IMR-90 (cell line): ENCODE data around the gene CHST14. TPM values are rescaled to one million over a fixed set of nuclear protein-coding genes. Genes with fewer than 3 reads are reported as not detected.

Source experiments
- ATAC-seq: fragments of 200-7000 bp; cut with Tn5 transposase; 2 replicates; pipeline ENCODE4 v1.9.1; 2020; ENCODE audit warnings: low read depth, mild to moderate bottlenecking, moderate library complexity
- BruUV-seq: library from RNA; stranded (reverse); fragments of 400-500 nt; replicated peaks from 2 replicates; lab custom pipeline; 2021; lab: Mats Ljungman, UMichigan
- CTCF ChIA-PET: fragments of 300-600 bp; formaldehyde crosslinking; extraction: SDS; loops from one replicate; lab custom pipeline; 2021; ENCODE audit warnings: antibody characterized with exemption; lab: Yijun Ruan, JAX
- POLR2A ChIA-PET: fragments of 300-600 bp; sonication (Branson Sonifier 250); formaldehyde crosslinking; loops from one replicate; lab custom pipeline; 2022; ENCODE audit warnings: antibody characterized with exemption; ENCODE audit not compliant: unreplicated experiment; lab: Charles Lee
- DNase-seq: peaks from one replicate; pipeline ENCODE4 v3.0.0; 2013
- H2AFZ ChIP-seq: replicated peaks from 2 replicates; pipeline ENCODE3; 2013; ENCODE audit warnings: low read length, mild to moderate bottlenecking; ENCODE audit not compliant: poor library complexity
- H2AK5ac ChIP-seq: 2 replicates; pipeline ENCODE4 v1.6.1; 2013; ENCODE audit warnings: low read depth, low read length, inconsistent platforms
- H2AK9ac ChIP-seq: replicated peaks from 2 replicates; pipeline ENCODE3; 2013; ENCODE audit warnings: mild to moderate bottlenecking, low read depth, low read length, moderate library complexity; ENCODE audit not compliant: poor library complexity
- H2BK120ac ChIP-seq: 2 replicates; pipeline ENCODE4 v1.6.1; 2013; ENCODE audit warnings: low read depth, low read length, inconsistent platforms
- H2BK15ac ChIP-seq: 3 replicates; pipeline ENCODE4 v1.6.1; 2013; ENCODE audit warnings: low read depth, low read length, inconsistent platforms
- H2BK20ac ChIP-seq: 2 replicates; pipeline ENCODE4 v1.6.1; 2013; ENCODE audit warnings: low read depth, mild to moderate bottlenecking, inconsistent platforms, low read length, moderate library complexity
- H2BK5ac ChIP-seq: 2 replicates; pipeline ENCODE4 v1.6.1; 2013; ENCODE audit warnings: mild to moderate bottlenecking, low read depth, low read length, inconsistent platforms; ENCODE audit not compliant: poor library complexity, severe bottlenecking
- H3K14ac ChIP-seq: replicated peaks from 2 replicates; pipeline ENCODE4 v1.6.1; 2013; ENCODE audit warnings: low read depth, low read length, inconsistent platforms
- H3K18ac ChIP-seq: 2 replicates; pipeline ENCODE4 v1.6.1; 2013; ENCODE audit warnings: low read depth, low read length, control low read depth
- H3K23ac ChIP-seq: 2 replicates; pipeline ENCODE4 v1.6.1; 2013; ENCODE audit warnings: low read depth, low read length, inconsistent platforms
- H3K27ac ChIP-seq: 2 replicates; pipeline ENCODE4 v1.5.1; 2013; ENCODE audit warnings: mild to moderate bottlenecking, control low read depth, low read length; ENCODE audit not compliant: insufficient read depth
- H3K27me3 ChIP-seq: 2 replicates; pipeline ENCODE4 v1.6.1; 2013; ENCODE audit warnings: low read length; ENCODE audit not compliant: control insufficient read depth, insufficient read depth
- H3K36me3 ChIP-seq: 2 replicates; pipeline ENCODE4 v1.6.1; 2013; ENCODE audit warnings: low read length, mixed read lengths; ENCODE audit not compliant: control insufficient read depth, insufficient read depth
- H3K4ac ChIP-seq: 2 replicates; pipeline ENCODE4 v1.6.1; 2013; ENCODE audit warnings: low read depth, low read length, inconsistent platforms
- H3K4me1 ChIP-seq: 2 replicates; pipeline ENCODE4 v1.6.1; 2013; ENCODE audit warnings: low read length, mixed read lengths; ENCODE audit not compliant: control insufficient read depth, insufficient read depth
- H3K4me2 ChIP-seq: 2 replicates; pipeline ENCODE4 v1.6.1; 2013; ENCODE audit warnings: low read depth, mild to moderate bottlenecking, control low read depth, low read length, moderate library complexity
- H3K4me3 ChIP-seq: 2 replicates; pipeline ENCODE4 v1.5.1; 2013; ENCODE audit warnings: low read depth, mild to moderate bottlenecking, control low read depth, low read length, moderate library complexity; ENCODE audit not compliant: insufficient read depth
- H3K56ac ChIP-seq: 2 replicates; pipeline ENCODE4 v1.6.1; 2013; ENCODE audit warnings: low read length, inconsistent platforms; ENCODE audit not compliant: insufficient read depth; ENCODE audit errors: extremely low read depth
- H3K79me1 ChIP-seq, 2 experiments: 2 replicates each; pipeline ENCODE4 v1.6.1; 2013; ENCODE audit warnings: low read length in 2 of 2, inconsistent platforms in 1 of 2, low read depth in 1 of 2
- H3K9ac ChIP-seq: 2 replicates; pipeline ENCODE4 v1.6.1; 2013; ENCODE audit warnings: low read depth, low read length, control low read depth
- H3K9me1 ChIP-seq: 2 replicates; pipeline ENCODE4 v1.6.1; 2013; ENCODE audit warnings: low read length, inconsistent platforms; ENCODE audit not compliant: insufficient read depth
- H3K9me3 ChIP-seq: 2 replicates; pipeline ENCODE4 v1.6.1; 2013; ENCODE audit warnings: low read length; ENCODE audit not compliant: control insufficient read depth, insufficient read depth
- H4K20me1 ChIP-seq: 2 replicates; pipeline ENCODE4 v1.6.1; 2013; ENCODE audit warnings: low read length, inconsistent platforms; ENCODE audit not compliant: insufficient read depth
- H4K5ac ChIP-seq: 2 replicates; pipeline ENCODE4 v1.6.1; 2013; ENCODE audit warnings: mild to moderate bottlenecking, low read depth, low read length, control low read depth
- H4K8ac ChIP-seq, 2 experiments: 2 replicates each; pipeline ENCODE4 v1.6.1; 2013; ENCODE audit warnings: low read depth in 2 of 2, low read length in 2 of 2, control low read depth in 1 of 2, inconsistent platforms in 1 of 2
- H4K91ac ChIP-seq: 2 replicates; pipeline ENCODE4 v1.6.1; 2013; ENCODE audit warnings: low read depth, low read length, inconsistent platforms; ENCODE audit not compliant: insufficient read depth
- CEBPB ChIP-seq: IDR thresholded peaks from 2 replicates; pipeline ENCODE4 v1.6.1; 2012; ENCODE audit warnings: low read depth, low read length, improper control_type of control experiment
- ELK1 ChIP-seq: fragments of 150-350 bp; IDR thresholded peaks from 2 replicates; pipeline ENCODE4 v1.6.1; 2016; ENCODE audit warnings: low read depth, mild to moderate bottlenecking, low read length, moderate library complexity, borderline replicate concordance
- MAFK ChIP-seq: IDR thresholded peaks from 2 replicates; pipeline ENCODE4 v1.6.1; 2012; ENCODE audit warnings: low read depth, low read length, improper control_type of control experiment
- MXI1 ChIP-seq: IDR thresholded peaks from 2 replicates; pipeline ENCODE4 v1.6.1; 2012; ENCODE audit warnings: low read depth, mild to moderate bottlenecking, low read length, moderate library complexity, borderline replicate concordance
- RAD21 ChIP-seq: IDR thresholded peaks from 2 replicates; pipeline ENCODE4 v1.6.1; 2012; ENCODE audit warnings: low read length, improper control_type of control experiment
- RCOR1 ChIP-seq: IDR thresholded peaks from 2 replicates; pipeline ENCODE4 v1.6.1; 2012; ENCODE audit warnings: mild to moderate bottlenecking, low read length, improper control_type of control experiment; ENCODE audit not compliant: insufficient replicate concordance
- WGBS, 2 experiments: methylation state at CpG; one replicate each; pipeline versions ENCODE4 v1.1.5 to v1.1.7; 2013; ENCODE audit warnings: missing lambda C conversion rate in 2 of 2; ENCODE audit not compliant: insufficient read length in 1 of 2; ENCODE audit errors: extremely low coverage in 2 of 2; 5-methylcytosine and 5-hydroxymethylcytosine counted together
- dilution Hi-C: fragments of 300-500 bp; cut with HindIII; formaldehyde crosslinking; loops from one replicate; pipeline ENCODE4 v1.14.3; 2018; ENCODE audit warnings: low sequenced_read_pairs; ENCODE audit not compliant: unreplicated experiment
- in situ Hi-C: fragments of 300-500 bp; cut with MboI; formaldehyde crosslinking; loops from 3 replicates; pipeline ENCODE4 v1.14.3; 2019; ENCODE audit warnings: low sequenced_read_pairs, inconsistent platforms, mixed read lengths
- intact Hi-C: fragments of 100-400 bp; cut with micrococcal nuclease; formaldehyde crosslinking; loops from 2 replicates; pipeline ENCODE4 v1.10.0; 2022
- polyA plus RNA-seq, 3 experiments: library from polyadenylated mRNA; depleted of rRNA; stranded (reverse); fragments of >200 nt; gene quantifications; 2 replicates each; pipeline ENCODE4 v1.2.3, GENCODE V29; 2012; ENCODE audit warnings: low replicate concordance in 1 of 3
- total RNA-seq: library from RNA; depleted of rRNA; stranded (reverse); fragments of >200 nt; gene quantifications from 2 replicates; pipeline ENCODE4 v1.2.3, GENCODE V29; 2012

CHST14 gene
- total and polyA plus RNA-seq, 2 of the 4 experiments (the other 2 are of a cell fraction), result 3.8 to 19.5 TPM

GRCh38 chr15:40489274-40490175 is 18.7 kb downstream of the CHST14 start:
- H3K79me1 ChIP-seq, result no peaks in the 10 kb centered on the region
- BruUV-seq, result no TSS peak
- in situ Hi-C loops, result no loop called here
- no peak overlapping the region for H3K9ac ChIP-seq
- H3K27ac ChIP-seq, result no peak overlapping the region
- WGBS, 2 experiments, result 83% methylated on average over 17 of the region's 47 CpGs; no CpG with 5 or more reads in 1 of the 2 experiments
- no peak overlapping the region for H3K23ac ChIP-seq
- H3K4me2 ChIP-seq, result no peak overlapping the region
- no peak overlapping the region for H2BK20ac ChIP-seq
- dilution Hi-C loops, result no loop called here
- no peak overlapping the region for H2AK5ac ChIP-seq
- no peak overlapping the region for H3K4ac ChIP-seq
- no peaks in the 10 kb centered on the region; the same call in 1 of the 2 replicates for H3K9me3 ChIP-seq
- no peak for TF ChIP-seq RCOR1
- TF ChIP-seq CEBPB, result no peak
- TF ChIP-seq MXI1, result no peak
- no peak for TF ChIP-seq RAD21
- TF ChIP-seq MAFK, result no peak
- TF ChIP-seq ELK1, result no peak
- H2AFZ ChIP-seq, result no peak overlapping the region
- no peak for ATAC-seq
- intact Hi-C loops, result no loop called here
- no peak overlapping the region for H3K14ac ChIP-seq
- H2BK15ac ChIP-seq, result no peak overlapping the region
- H3K36me3 ChIP-seq, result no peaks in the 10 kb centered on the region
- no peak overlapping the region for H3K56ac ChIP-seq
- no peak overlapping the region for H3K4me3 ChIP-seq
- H4K20me1 ChIP-seq, result no peaks in the 10 kb centered on the region
- H4K5ac ChIP-seq, result no peak overlapping the region
- H3K27me3 ChIP-seq, result peaks cover 34% of the 10 kb centered on the region
- H2BK120ac ChIP-seq, result no peak overlapping the region
- H3K4me1 ChIP-seq, result no peaks in the 10 kb centered on the region
- no peak for DNase-seq
- H2BK5ac ChIP-seq, result no peak overlapping the region
- ChIA-PET CTCF (no interaction called here), POLR2A (no interaction called here)
- H3K9me1 ChIP-seq, result no peaks in the 10 kb centered on the region
- no peak overlapping the region for H2AK9ac ChIP-seq
- no peak overlapping the region for H4K8ac ChIP-seq
- H4K91ac ChIP-seq, result no peak overlapping the region
- H3K18ac ChIP-seq, result no peak overlapping the region
